Neural progenitor cell (in vitro differentiated cells): ENCODE measurements around the gene DSEL.

Source experiments
- EZH2 ChIP-seq: fragments of 200-600 bp; sonication (generic); IDR thresholded peaks from 2 replicates; pipeline ENCODE4 v1.6.1; 2017; ENCODE audit warnings: antibody characterized with exemption, mild to moderate bottlenecking, moderate library complexity
- TF ChIP-seq, protein P1 (sequence below): fragments of 200-600 bp; sonication (generic); IDR thresholded peaks from 2 replicates; pipeline ENCODE4 v1.5.1; 2017; ENCODE audit warnings: antibody characterized with exemption, mild to moderate bottlenecking

DNA sequence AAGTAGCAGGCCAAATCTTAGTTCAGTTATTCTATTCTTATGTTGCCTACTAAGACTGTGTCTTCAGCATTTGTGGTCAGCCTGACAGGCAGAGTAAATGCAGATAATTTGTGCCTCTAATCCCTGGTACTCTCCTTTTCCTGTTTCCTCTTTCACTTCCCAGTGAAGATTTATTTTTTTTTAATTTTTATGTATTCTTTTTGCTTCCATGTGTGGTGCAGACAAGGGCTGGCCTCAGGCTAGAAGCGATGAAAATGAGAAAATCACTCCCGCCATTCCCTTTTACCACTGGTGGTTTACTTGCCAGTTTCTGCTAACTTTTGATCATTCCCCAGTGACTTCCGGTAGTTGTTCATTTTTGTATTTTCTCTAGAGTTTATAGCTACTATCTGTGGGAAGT, 30.9 kb downstream of the DSEL start:
- TF ChIP-seq, protein P1, sequence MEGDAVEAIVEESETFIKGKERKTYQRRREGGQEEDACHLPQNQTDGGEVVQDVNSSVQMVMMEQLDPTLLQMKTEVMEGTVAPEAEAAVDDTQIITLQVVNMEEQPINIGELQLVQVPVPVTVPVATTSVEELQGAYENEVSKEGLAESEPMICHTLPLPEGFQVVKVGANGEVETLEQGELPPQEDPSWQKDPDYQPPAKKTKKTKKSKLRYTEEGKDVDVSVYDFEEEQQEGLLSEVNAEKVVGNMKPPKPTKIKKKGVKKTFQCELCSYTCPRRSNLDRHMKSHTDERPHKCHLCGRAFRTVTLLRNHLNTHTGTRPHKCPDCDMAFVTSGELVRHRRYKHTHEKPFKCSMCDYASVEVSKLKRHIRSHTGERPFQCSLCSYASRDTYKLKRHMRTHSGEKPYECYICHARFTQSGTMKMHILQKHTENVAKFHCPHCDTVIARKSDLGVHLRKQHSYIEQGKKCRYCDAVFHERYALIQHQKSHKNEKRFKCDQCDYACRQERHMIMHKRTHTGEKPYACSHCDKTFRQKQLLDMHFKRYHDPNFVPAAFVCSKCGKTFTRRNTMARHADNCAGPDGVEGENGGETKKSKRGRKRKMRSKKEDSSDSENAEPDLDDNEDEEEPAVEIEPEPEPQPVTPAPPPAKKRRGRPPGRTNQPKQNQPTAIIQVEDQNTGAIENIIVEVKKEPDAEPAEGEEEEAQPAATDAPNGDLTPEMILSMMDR: no peak
- TF ChIP-seq EZH2: no peak
